Fibroblast of lung (primary cell): Measurements from ENCODE around the gene SMARCA2. TPM values are rescaled to one million over a fixed set of nuclear protein-coding genes. Genes with fewer than 3 reads are reported as not detected.

ENCODE experiments used
- DNase-seq, 2 donors: peaks; one replicate each; pipeline versions ENCODE4 v3.0.0 to v3.0.0-alpha.2; 2010; ENCODE audit warnings: low read depth in 2 of 2
- H2AFZ ChIP-seq: 2 replicates; pipeline ENCODE4 v1.5.1; 2012; ENCODE audit warnings: low read length, control low read depth, inconsistent platforms
- H3K27ac ChIP-seq: 2 replicates; pipeline ENCODE4 v1.5.1; 2011; ENCODE audit warnings: low read length, control low read depth; ENCODE audit not compliant: insufficient read depth
- H3K27me3 ChIP-seq: 2 replicates; pipeline ENCODE4 v1.5.1; 2011; ENCODE audit warnings: mild to moderate bottlenecking, low read length; ENCODE audit not compliant: control insufficient read depth, insufficient read depth
- H3K36me3 ChIP-seq: 2 replicates; pipeline ENCODE4 v1.5.1; 2011; ENCODE audit warnings: low read length; ENCODE audit not compliant: control insufficient read depth, insufficient read depth
- H3K4me1 ChIP-seq: 2 replicates; pipeline ENCODE4 v1.5.1; 2011; ENCODE audit warnings: low read length; ENCODE audit not compliant: control insufficient read depth, insufficient read depth; ENCODE audit errors: extremely low read depth
- H3K4me2 ChIP-seq: 2 replicates; pipeline ENCODE4 v1.5.1; 2011; ENCODE audit warnings: low read length, control low read depth; ENCODE audit not compliant: insufficient read depth; ENCODE audit errors: extremely low read depth
- H3K4me3 ChIP-seq, 4 experiments: fragments of 200-600 bp in 1 of 4; sonication (generic) in 1 of 4; replicated peaks in 1 of 4; 2 replicates each; pipeline ENCODE4 v1.5.1; 2011 to 2016; ENCODE audit warnings: low read length in 4 of 4, low read depth in 3 of 4, mild to moderate bottlenecking in 3 of 4, control low read depth in 2 of 4, inconsistent platforms in 1 of 4, mixed read lengths in 1 of 4; ENCODE audit not compliant: insufficient read depth in 1 of 4; ENCODE audit errors: control extremely low read depth in 1 of 4
- H3K79me2 ChIP-seq: 2 replicates; pipeline ENCODE4 v1.5.1; 2012; ENCODE audit warnings: mild to moderate bottlenecking, low read length, inconsistent platforms; ENCODE audit not compliant: control insufficient read depth, insufficient read depth
- H3K9ac ChIP-seq: 2 replicates; pipeline ENCODE4 v1.5.1; 2011; ENCODE audit warnings: mild to moderate bottlenecking, low read length, control low read depth; ENCODE audit not compliant: insufficient read depth
- H3K9me3 ChIP-seq: 2 replicates; pipeline ENCODE4 v1.5.1; 2012; ENCODE audit warnings: low read depth, low read length; ENCODE audit not compliant: control insufficient read depth, insufficient read depth
- H4K20me1 ChIP-seq: 2 replicates; pipeline ENCODE4 v1.5.1; 2011; ENCODE audit warnings: low read length; ENCODE audit not compliant: control insufficient read depth, insufficient read depth; ENCODE audit errors: extremely low read depth
- EZH2 ChIP-seq: IDR thresholded peaks from 2 replicates; pipeline ENCODE4 v1.5.1; 2012; ENCODE audit warnings: low read length, control low read depth, mild to moderate bottlenecking; ENCODE audit errors: missing control alignments
- polyA plus RNA-seq, 2 donors: library from polyadenylated mRNA; depleted of rRNA in 1 of 2; stranded (reverse) in 1 of 2; unstranded in 1 of 2; fragments of >200 nt; gene quantifications; 2 replicates each; pipeline ENCODE4 v1.2.1, GENCODE V29; 2011 to 2012; ENCODE audit warnings: missing spikeins in 1 of 2
- total RNA-seq: library from RNA; depleted of rRNA; stranded (reverse); fragments of >200 nt; gene quantifications from 2 replicates; pipeline ENCODE4 v1.2.1, GENCODE V29; 2014
- TF ChIP-seq, protein P1 (sequence below), 2 donors: IDR thresholded peaks in 1 of 2; conservative IDR thresholded peaks in 1 of 2; 1 replicate in 1 of 2; 2 replicates in 1 of 2; pipeline ENCODE4 v1.5.1; 2011 to 2012; ENCODE audit warnings: low read length in 2 of 2, control low read depth in 1 of 2, inconsistent platforms in 1 of 2, low read depth in 1 of 2, mild to moderate bottlenecking in 1 of 2

Gene SMARCA2
- total and polyA plus RNA-seq, 2 donors (not counting 1 experiment from before 2014, with no cell fraction given) = 36.8 to 62.3 TPM

DNA sequence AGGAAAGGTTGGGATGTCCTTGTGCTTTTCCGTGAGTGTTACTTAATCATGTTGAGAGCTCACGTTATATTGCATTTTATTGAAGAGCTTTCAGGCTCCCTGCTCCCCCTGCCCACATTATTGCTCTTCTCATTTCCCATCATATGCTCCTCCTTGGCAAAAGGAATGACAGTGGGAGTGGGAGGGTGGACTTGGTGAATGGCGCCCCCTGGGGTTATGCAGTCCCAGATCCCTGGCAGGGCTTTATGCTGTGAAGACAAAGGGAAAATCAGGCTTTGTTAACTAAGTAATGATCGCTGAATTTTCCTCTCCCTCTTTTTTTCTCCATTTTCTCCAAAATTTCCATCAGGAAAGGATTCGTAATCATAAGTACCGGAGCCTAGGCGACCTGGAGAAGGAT lies 166.6 kb downstream of the SMARCA2 start:
- Histone ChIP-seq H3K4me2 (no peak overlapping the region), H3K4me3 (no peak overlapping the region), H3K27me3 (no peaks in the 10 kb centered on the region), H3K4me1 (no peaks in the 10 kb centered on the region), H3K9ac (no peak overlapping the region), H2AFZ (no peak overlapping the region), H3K79me2 (no peaks in the 10 kb centered on the region), H4K20me1 (no peaks in the 10 kb centered on the region), H3K27ac (no peak overlapping the region), H3K36me3 (no peaks in the 10 kb centered on the region), H3K9me3 (no peaks in the 10 kb centered on the region)
- DNase-seq = peak in 1 of 2 donors; percentile 34
- TF ChIP-seq EZH2 = no peak
- TF ChIP-seq, protein P1, sequence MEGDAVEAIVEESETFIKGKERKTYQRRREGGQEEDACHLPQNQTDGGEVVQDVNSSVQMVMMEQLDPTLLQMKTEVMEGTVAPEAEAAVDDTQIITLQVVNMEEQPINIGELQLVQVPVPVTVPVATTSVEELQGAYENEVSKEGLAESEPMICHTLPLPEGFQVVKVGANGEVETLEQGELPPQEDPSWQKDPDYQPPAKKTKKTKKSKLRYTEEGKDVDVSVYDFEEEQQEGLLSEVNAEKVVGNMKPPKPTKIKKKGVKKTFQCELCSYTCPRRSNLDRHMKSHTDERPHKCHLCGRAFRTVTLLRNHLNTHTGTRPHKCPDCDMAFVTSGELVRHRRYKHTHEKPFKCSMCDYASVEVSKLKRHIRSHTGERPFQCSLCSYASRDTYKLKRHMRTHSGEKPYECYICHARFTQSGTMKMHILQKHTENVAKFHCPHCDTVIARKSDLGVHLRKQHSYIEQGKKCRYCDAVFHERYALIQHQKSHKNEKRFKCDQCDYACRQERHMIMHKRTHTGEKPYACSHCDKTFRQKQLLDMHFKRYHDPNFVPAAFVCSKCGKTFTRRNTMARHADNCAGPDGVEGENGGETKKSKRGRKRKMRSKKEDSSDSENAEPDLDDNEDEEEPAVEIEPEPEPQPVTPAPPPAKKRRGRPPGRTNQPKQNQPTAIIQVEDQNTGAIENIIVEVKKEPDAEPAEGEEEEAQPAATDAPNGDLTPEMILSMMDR (conservative IDR thresholded peaks at IDR 0.05 in 1 of 2, IDR thresholded peaks at IDR 0.05 in 1 of 2; ENCODE audit: low read depth in 1 of 2, low read length in 2 of 2) = peak; percentile 44 to 54

DNA sequence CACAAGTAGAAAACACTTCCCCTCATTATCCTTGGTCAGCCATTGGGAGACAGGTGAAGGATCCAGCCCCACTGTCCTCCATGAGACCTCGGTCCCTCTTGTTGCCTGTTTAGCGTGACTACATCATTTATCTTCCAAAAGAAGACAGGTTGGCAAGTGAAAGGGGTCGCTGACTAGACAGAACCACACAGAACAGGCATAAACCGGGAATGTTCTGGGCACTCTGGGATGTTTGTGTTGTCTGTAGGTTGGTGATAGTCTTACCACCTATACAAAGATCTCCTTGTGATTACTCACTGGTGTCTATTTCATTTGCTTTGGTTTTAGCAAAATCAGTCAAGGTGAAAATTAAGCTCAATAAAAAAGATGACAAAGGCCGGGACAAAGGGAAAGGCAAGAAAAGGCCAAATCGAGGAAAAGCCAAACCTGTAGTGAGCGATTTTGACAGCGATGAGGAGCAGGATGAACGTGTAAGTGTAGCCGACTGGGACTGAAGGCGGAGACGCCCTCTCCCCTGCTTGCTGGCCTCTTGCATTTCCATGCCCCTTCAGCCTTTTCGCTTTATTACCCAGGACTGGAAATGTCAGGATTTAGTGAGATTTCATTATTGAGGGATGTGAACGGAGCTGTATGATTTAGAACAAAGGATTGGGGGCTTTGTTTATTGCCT lies 175.9 kb downstream of the SMARCA2 start:
- no peak overlapping the region for H3K9ac ChIP-seq
- no peaks in the 10 kb centered on the region for H3K36me3 ChIP-seq
- H3K4me2 ChIP-seq = no peak overlapping the region
- no peaks in the 10 kb centered on the region for H3K27me3 ChIP-seq
- H4K20me1 ChIP-seq = no peaks in the 10 kb centered on the region
- DNase-seq = no peak
- no peak for TF ChIP-seq EZH2
- TF ChIP-seq, protein P1 (conservative IDR thresholded peaks at IDR 0.05 in 1 of 2, IDR thresholded peaks at IDR 0.05 in 1 of 2; ENCODE audit: low read depth in 1 of 2, low read length in 2 of 2) = no peak
- H3K4me3 ChIP-seq = no peak overlapping the region
- H3K4me1 ChIP-seq = no peaks in the 10 kb centered on the region
- H3K9me3 ChIP-seq = no peaks in the 10 kb centered on the region
- no peak overlapping the region for H2AFZ ChIP-seq
- no peaks in the 10 kb centered on the region for H3K79me2 ChIP-seq
- no peak overlapping the region for H3K27ac ChIP-seq

DNA sequence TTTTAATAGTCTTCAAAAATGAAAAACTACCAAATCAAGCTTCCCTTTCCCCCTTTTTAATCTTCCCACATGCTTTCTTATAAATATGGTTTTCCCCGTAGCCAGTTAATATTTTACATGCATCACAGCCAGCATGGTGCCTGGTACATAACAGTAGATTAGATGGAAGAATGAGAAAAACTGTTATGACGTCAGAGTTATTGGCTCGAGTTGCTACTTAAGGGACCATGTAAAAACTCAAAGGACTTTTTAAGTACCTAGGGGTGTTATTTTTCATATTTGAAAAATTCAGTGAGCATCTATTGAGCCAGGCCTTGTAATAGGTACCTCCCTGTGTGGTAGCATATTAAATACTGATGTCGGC lies 176.4 kb downstream of the SMARCA2 start:
- H3K4me3 ChIP-seq = no peak overlapping the region
- TF ChIP-seq, protein P1 (conservative IDR thresholded peaks at IDR 0.05 in 1 of 2, IDR thresholded peaks at IDR 0.05 in 1 of 2; ENCODE audit: low read depth in 1 of 2, low read length in 2 of 2) = no peak
- no peak for TF ChIP-seq EZH2
- no peaks in the 10 kb centered on the region for H4K20me1 ChIP-seq
- no peaks in the 10 kb centered on the region for H3K9me3 ChIP-seq
- H3K4me2 ChIP-seq = no peak overlapping the region
- no peak overlapping the region for H3K9ac ChIP-seq
- H3K36me3 ChIP-seq = no peaks in the 10 kb centered on the region
- H2AFZ ChIP-seq = no peak overlapping the region
- H3K27ac ChIP-seq = no peak overlapping the region
- H3K27me3 ChIP-seq = no peaks in the 10 kb centered on the region
- no peak for DNase-seq
- H3K4me1 ChIP-seq = no peaks in the 10 kb centered on the region
- H3K79me2 ChIP-seq = no peaks in the 10 kb centered on the region
